Endothelial cell of umbilical vein (primary cell): Measurements from ENCODE around the gene BORCS5. TPM values are rescaled to one million over a fixed set of nuclear protein-coding genes. Genes with fewer than 3 reads are reported as not detected.

ENCODE experiments used
- BruUV-seq: library from RNA; stranded (reverse); fragments of 400-500 nt; replicated peaks from 2 replicates; lab custom pipeline; 2021; lab: Mats Ljungman, UMichigan
- CTCF ChIA-PET: fragments of 300-600, 350-600 bp; sonication (Branson Sonifier 250); formaldehyde crosslinking; loops from one replicate; lab custom pipeline; 2021; ENCODE audit warnings: antibody characterized with exemption, inconsistent platforms; lab: Charles Lee
- POLR2A ChIA-PET: fragments of 300-600, 350-600 bp; sonication (Branson Sonifier 250); formaldehyde crosslinking; loops from one replicate; lab custom pipeline; 2021; ENCODE audit warnings: antibody characterized with exemption, inconsistent platforms; lab: Charles Lee
- DNase-seq: peaks from one replicate; pipeline ENCODE4 v3.0.0-alpha.2; 2011; ENCODE audit warnings: low read depth, low spot score
- FAIRE-seq: peaks from 2 replicates; lab custom pipeline; 2011; peaks lifted over from hg19 to GRCh38; lab: Jason Lieb, UNC
- H2AFZ ChIP-seq: 2 replicates; pipeline ENCODE4 v1.6.0; 2012; ENCODE audit warnings: low read depth, low read length, control low read depth, inconsistent platforms
- H3K27ac ChIP-seq: 2 replicates; pipeline ENCODE4 v1.5.1; 2011; ENCODE audit warnings: low read depth, mild to moderate bottlenecking, control low read depth, low read length, moderate library complexity; ENCODE audit not compliant: insufficient read depth
- H3K27me3 ChIP-seq, 2 experiments: 2 replicates each; pipeline versions ENCODE4 v1.6.0 to v1.6.1; 2011; ENCODE audit warnings: low read length in 2 of 2, mixed read lengths in 1 of 2; ENCODE audit not compliant: control insufficient read depth in 2 of 2, insufficient read depth in 2 of 2
- H3K36me3 ChIP-seq, 2 experiments: 2 replicates in 1 of 2; 3 replicates in 1 of 2; pipeline ENCODE4 v1.5.1; 2011; ENCODE audit warnings: low read length in 2 of 2, mild to moderate bottlenecking in 1 of 2, moderate library complexity in 1 of 2; ENCODE audit not compliant: control insufficient read depth in 2 of 2, insufficient read depth in 2 of 2; ENCODE audit errors: extremely low read depth in 1 of 2
- H3K4me1 ChIP-seq: 3 replicates; pipeline ENCODE4 v1.5.1; 2011; ENCODE audit warnings: mild to moderate bottlenecking, low read length; ENCODE audit not compliant: control insufficient read depth, insufficient read depth; ENCODE audit errors: extremely low read depth
- H3K4me2 ChIP-seq: 2 replicates; pipeline ENCODE4 v1.6.1; 2011; ENCODE audit warnings: low read length, control low read depth, mixed read lengths; ENCODE audit not compliant: insufficient read depth
- H3K4me3 ChIP-seq, 3 experiments: fragments of 200-600 bp in 1 of 3; sonication (generic), shearing (Covaris generic) in 1 of 3; replicated peaks in 1 of 3; 2 replicates each; pipeline ENCODE4 v1.5.1; 2011 to 2016; ENCODE audit warnings: control low read depth in 3 of 3, low read length in 3 of 3, mild to moderate bottlenecking in 2 of 3, inconsistent platforms in 1 of 3, low read depth in 1 of 3, moderate library complexity in 1 of 3; ENCODE audit not compliant: insufficient read depth in 1 of 3
- H3K79me2 ChIP-seq: 2 replicates; pipeline ENCODE4 v1.6.0; 2012; ENCODE audit warnings: low read length, inconsistent platforms; ENCODE audit not compliant: control insufficient read depth, insufficient read depth
- H3K9ac ChIP-seq: replicated peaks from 2 replicates; pipeline ENCODE3; 2011; ENCODE audit warnings: low read length, control low read depth; ENCODE audit not compliant: insufficient read depth; ENCODE audit errors: extremely low read depth
- H3K9me1 ChIP-seq: replicated peaks from 3 replicates; pipeline ENCODE4 v1.6.0; 2011; ENCODE audit warnings: mild to moderate bottlenecking, low read length; ENCODE audit not compliant: control insufficient read depth, insufficient read depth; ENCODE audit errors: extremely low read depth
- H3K9me3 ChIP-seq: replicated peaks from 2 replicates; pipeline ENCODE4 v1.5.1; 2012; ENCODE audit warnings: low read length, inconsistent platforms; ENCODE audit not compliant: control insufficient read depth, insufficient read depth
- H4K20me1 ChIP-seq: replicated peaks from 2 replicates; pipeline ENCODE3; 2011; ENCODE audit warnings: mild to moderate bottlenecking, low read length; ENCODE audit not compliant: control insufficient read depth, insufficient read depth; ENCODE audit errors: extremely low read depth
- GATA2 ChIP-seq: IDR thresholded peaks from 2 replicates; pipeline ENCODE4 v1.7.0; 2011; ENCODE audit warnings: low read depth, mild to moderate bottlenecking, moderate library complexity, mixed read lengths, low read length; ENCODE audit not compliant: insufficient read length, insufficient read depth
- JUN ChIP-seq: IDR thresholded peaks from 2 replicates; pipeline ENCODE4 v1.6.1; 2011; ENCODE audit warnings: borderline replicate concordance, low read depth; ENCODE audit not compliant: insufficient read length, insufficient read depth
- MYC ChIP-seq: IDR thresholded peaks from one replicate; pipeline ENCODE4 v1.6.1; 2011; ENCODE audit warnings: mild to moderate bottlenecking, low read depth, low read length
- POLR2AphosphoS5 ChIP-seq: IDR thresholded peaks from 2 replicates; pipeline ENCODE4 v1.6.1; 2012; ENCODE audit warnings: low read depth, mild to moderate bottlenecking, control low read depth, low read length, moderate library complexity; ENCODE audit not compliant: insufficient read depth
- dilution Hi-C: fragments of 300-500 bp; cut with MboI; formaldehyde crosslinking; loops from one replicate; pipeline ENCODE4 v1.15.0; 2019; ENCODE audit warnings: low sequenced_read_pairs; ENCODE audit not compliant: extremely low pct_ligation_motif_present
- intact Hi-C: fragments of 100-400 bp; cut with micrococcal nuclease; formaldehyde crosslinking; loops from one replicate; pipeline ENCODE4 v1.10.0; 2022
- polyA plus RNA-seq, 4 experiments: library from polyadenylated mRNA; depleted of rRNA in 3 of 4; stranded (reverse) in 3 of 4; unstranded in 1 of 4; fragments of >200 nt; gene quantifications; 2 replicates each; pipeline versions ENCODE4 v1.2.1 to v1.2.3, GENCODE V29; 2011 to 2012; ENCODE audit warnings: missing spikeins in 1 of 4
- total RNA-seq: library from RNA; stranded (reverse); gene quantifications from 2 replicates; pipeline ENCODE4 v1.2.3, GENCODE V29; 2021
- TF ChIP-seq, protein P1 (sequence below): IDR thresholded peaks from 2 replicates; pipeline ENCODE4 v1.6.1; 2011; ENCODE audit not compliant: insufficient read depth, insufficient read length
- TF ChIP-seq, protein P2 (sequence below), 2 donors: IDR thresholded peaks; 1 replicate in 1 of 2; 2 replicates in 1 of 2; pipeline ENCODE4 v1.5.1; 2011; ENCODE audit warnings: low read length in 2 of 2, mild to moderate bottlenecking in 2 of 2, moderate library complexity in 2 of 2, control low read depth in 1 of 2, inconsistent platforms in 1 of 2, low read depth in 1 of 2; ENCODE audit not compliant: insufficient read depth in 1 of 2; ENCODE audit errors: extremely low read depth in 1 of 2

The BORCS5 gene
- total and polyA plus RNA-seq, 2 donors (not counting 3 experiments of a cell fraction or from before 2014, with no cell fraction given), result 8.3 to 10.5 TPM

DNA sequence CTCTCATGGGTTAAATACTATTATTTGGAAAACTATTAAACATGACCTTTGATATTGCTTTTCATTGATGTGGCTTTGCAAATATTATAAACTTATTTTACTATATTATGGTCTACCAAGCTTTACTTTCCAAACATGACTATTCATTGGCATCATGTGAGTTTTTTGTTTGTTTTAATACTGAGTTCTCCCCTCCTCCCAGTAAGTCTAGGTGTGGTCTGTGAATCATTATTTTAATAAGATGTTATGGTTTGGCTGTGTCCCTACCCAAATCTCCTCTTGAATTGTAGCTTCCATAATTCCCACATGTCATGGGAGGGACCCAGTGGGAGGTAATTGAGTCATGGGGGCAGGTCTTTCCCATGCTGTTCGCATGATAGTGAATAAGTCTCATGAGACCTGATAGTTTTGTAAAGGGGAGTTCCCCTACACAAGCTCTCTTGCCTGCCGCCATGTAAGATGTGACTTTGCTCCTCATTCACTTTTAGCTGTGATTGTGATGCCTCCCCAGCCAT is 80.0 kb downstream of the BORCS5 start:
- no peak overlapping the region for H3K27ac ChIP-seq

More for the DNA sequence above, 80.0 kb downstream of the BORCS5 start:
- Histone ChIP-seq H3K4me2 (no peak overlapping the region), H3K9me3 (no peaks in the 10 kb centered on the region), H3K9me1 (no peaks in the 10 kb centered on the region), H3K4me1 (peaks cover 32% of the 10 kb centered on the region), H2AFZ (no peak overlapping the region), H3K79me2 (peaks cover 1% of the 10 kb centered on the region), H3K9ac (no peak overlapping the region), H3K27me3 (no peaks in the 10 kb centered on the region), H3K36me3 (no peaks in the 10 kb centered on the region), H3K4me3 (no peak overlapping the region), H4K20me1 (no peaks in the 10 kb centered on the region)
- POLR2A ChIA-PET, result no interaction called here
- intact Hi-C loops, result no loop called here
- dilution Hi-C loops, result no loop called here
- CTCF ChIA-PET, result interaction anchor here (1.2 to 1.3 kb wide), 2 partner anchors 12 to 16 kb away, joined by 3 to 4 read pairs; no protein-coding TSS in a partner anchor
- TF ChIP-seq POLR2AphosphoS5 (no peak), MYC (no peak), JUN (no peak), GATA2 (no peak)
- TF ChIP-seq, protein P1, sequence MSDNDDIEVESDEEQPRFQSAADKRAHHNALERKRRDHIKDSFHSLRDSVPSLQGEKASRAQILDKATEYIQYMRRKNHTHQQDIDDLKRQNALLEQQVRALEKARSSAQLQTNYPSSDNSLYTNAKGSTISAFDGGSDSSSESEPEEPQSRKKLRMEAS, result no peak
- TF ChIP-seq, protein P2, sequence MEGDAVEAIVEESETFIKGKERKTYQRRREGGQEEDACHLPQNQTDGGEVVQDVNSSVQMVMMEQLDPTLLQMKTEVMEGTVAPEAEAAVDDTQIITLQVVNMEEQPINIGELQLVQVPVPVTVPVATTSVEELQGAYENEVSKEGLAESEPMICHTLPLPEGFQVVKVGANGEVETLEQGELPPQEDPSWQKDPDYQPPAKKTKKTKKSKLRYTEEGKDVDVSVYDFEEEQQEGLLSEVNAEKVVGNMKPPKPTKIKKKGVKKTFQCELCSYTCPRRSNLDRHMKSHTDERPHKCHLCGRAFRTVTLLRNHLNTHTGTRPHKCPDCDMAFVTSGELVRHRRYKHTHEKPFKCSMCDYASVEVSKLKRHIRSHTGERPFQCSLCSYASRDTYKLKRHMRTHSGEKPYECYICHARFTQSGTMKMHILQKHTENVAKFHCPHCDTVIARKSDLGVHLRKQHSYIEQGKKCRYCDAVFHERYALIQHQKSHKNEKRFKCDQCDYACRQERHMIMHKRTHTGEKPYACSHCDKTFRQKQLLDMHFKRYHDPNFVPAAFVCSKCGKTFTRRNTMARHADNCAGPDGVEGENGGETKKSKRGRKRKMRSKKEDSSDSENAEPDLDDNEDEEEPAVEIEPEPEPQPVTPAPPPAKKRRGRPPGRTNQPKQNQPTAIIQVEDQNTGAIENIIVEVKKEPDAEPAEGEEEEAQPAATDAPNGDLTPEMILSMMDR (IDR thresholded peaks at IDR 0.05; ENCODE audit: extremely low read depth in 1 of 2, insufficient read depth in 1 of 2, low read depth in 1 of 2, low read length in 2 of 2), result no peak
- DNase-seq (no peak), FAIRE-seq (no peak)
- no TSS peak for BruUV-seq
